Naive thymus-derived CD4-positive, alpha-beta T cell (primary cell): ENCODE data around the gene ATXN1L. TPM values are rescaled to one million over a fixed set of nuclear protein-coding genes. Genes with fewer than 3 reads are reported as not detected.

Experiments used
- ATAC-seq: fragments of 150-1000 bp; cut with Tn5 transposase; 2 replicates; pipeline ENCODE4 v1.10.0; 2021; ENCODE audit warnings: mild to moderate bottlenecking, moderate library complexity
- CTCF ChIA-PET: fragments of 350-600 bp; sonication (Branson Sonifier 250); formaldehyde crosslinking; loops from one replicate; lab custom pipeline; 2021; ENCODE audit warnings: antibody characterized with exemption; lab: Charles Lee
- POLR2A ChIA-PET: fragments of 350-600 bp; sonication (Branson Sonifier 250); formaldehyde crosslinking; loops from one replicate; lab custom pipeline; 2021; ENCODE audit warnings: antibody characterized with exemption, inconsistent platforms; lab: Charles Lee
- DNase-seq, 9 donors: peaks; one replicate each; pipeline versions ENCODE4 v3.0.0 to v3.0.0-alpha.2; 2020 to 2022; ENCODE audit warnings: mixed read lengths in 1 of 9
- H3K27ac ChIP-seq: one replicate; pipeline ENCODE4 v1.7.0; 2013; ENCODE audit warnings: mild to moderate bottlenecking, low read depth, low read length, moderate library complexity
- H3K27me3 ChIP-seq, 2 donors: one replicate each; pipeline ENCODE4 v1.7.0; 2013; ENCODE audit warnings: low read length in 2 of 2, mild to moderate bottlenecking in 2 of 2, moderate library complexity in 2 of 2; ENCODE audit not compliant: control insufficient read depth in 2 of 2, insufficient read depth in 2 of 2
- H3K36me3 ChIP-seq, 3 experiments: 1 replicate in 2 of 3; 2 replicates in 1 of 3; pipeline ENCODE4 v1.7.0; 2013; ENCODE audit warnings: low read length in 3 of 3, mild to moderate bottlenecking in 3 of 3, moderate library complexity in 1 of 3; ENCODE audit not compliant: insufficient read depth in 3 of 3, control insufficient read depth in 2 of 3
- H3K4me1 ChIP-seq, 2 donors: one replicate each; pipeline ENCODE4 v1.7.0; 2013; ENCODE audit warnings: low read length in 2 of 2, mild to moderate bottlenecking in 2 of 2, moderate library complexity in 1 of 2; ENCODE audit not compliant: control insufficient read depth in 2 of 2, insufficient read depth in 2 of 2
- H3K4me3 ChIP-seq: 2 replicates; pipeline ENCODE4 v1.7.0; 2013; ENCODE audit warnings: mild to moderate bottlenecking, low read length
- H3K9me3 ChIP-seq, 3 experiments: 1 replicate in 2 of 3; 2 replicates in 1 of 3; pipeline ENCODE4 v1.7.0; 2013; ENCODE audit warnings: low read length in 3 of 3; ENCODE audit not compliant: control insufficient read depth in 2 of 3
- H3K27ac Mint-ChIP-seq, 9 donors: one replicate each; pipeline ENCODE4 v1.8.0; 2020 to 2022; ENCODE audit warnings: mixed read lengths in 9 of 9, mild to moderate bottlenecking in 8 of 9, moderate library complexity in 5 of 9, inconsistent platforms in 2 of 9
- H3K27me3 Mint-ChIP-seq, 5 donors: one replicate each; pipeline ENCODE4 v1.8.0; 2021 to 2022; ENCODE audit warnings: mixed read lengths in 5 of 5, mild to moderate bottlenecking in 1 of 5
- H3K36me3 Mint-ChIP-seq, 5 donors: one replicate each; pipeline ENCODE4 v1.8.0; 2020 to 2022; ENCODE audit warnings: mixed read lengths in 5 of 5, mild to moderate bottlenecking in 3 of 5, inconsistent platforms in 1 of 5
- H3K4me1 Mint-ChIP-seq, 7 donors: one replicate each; pipeline ENCODE4 v1.8.0; 2020 to 2022; ENCODE audit warnings: mixed read lengths in 7 of 7, mild to moderate bottlenecking in 3 of 7, inconsistent platforms in 1 of 7
- H3K4me3 Mint-ChIP-seq, 10 donors: one replicate each; pipeline ENCODE4 v1.8.0; 2020 to 2022; ENCODE audit warnings: mild to moderate bottlenecking in 10 of 10, mixed read lengths in 10 of 10, moderate library complexity in 6 of 10, inconsistent platforms in 2 of 10
- H3K9me3 Mint-ChIP-seq, 11 donors: one replicate each; pipeline ENCODE4 v1.8.0; 2020 to 2022; ENCODE audit warnings: mixed read lengths in 11 of 11, mild to moderate bottlenecking in 4 of 11, inconsistent platforms in 1 of 11, moderate library complexity in 1 of 11
- intact Hi-C, 2 donors: fragments of 100-400 bp; cut with micrococcal nuclease; formaldehyde crosslinking; loops; one replicate each; pipeline ENCODE4 v1.15.1; 2023
- polyA plus RNA-seq, 2 donors: library from polyadenylated mRNA; unstranded; fragments of 300-500 nt; fragmentation: Illumina TruSeq; gene quantifications; one replicate each; pipeline ENCODE4 v1.2.3, GENCODE V29; 2021
- total RNA-seq, 6 experiments: library from RNA in 5 of 6; stranded (reverse) in 5 of 6; gene quantifications; 1 replicate in 5 of 6; 2 replicates in 1 of 6; pipeline ENCODE4 v1.2.3 and lab custom pipeline; 2021 to 2026

ATXN1L gene
- total and polyA plus RNA-seq, 7 experiments from 2014 or later: 8.9 to 52.9 (median 28.3) TPM

DNA sequence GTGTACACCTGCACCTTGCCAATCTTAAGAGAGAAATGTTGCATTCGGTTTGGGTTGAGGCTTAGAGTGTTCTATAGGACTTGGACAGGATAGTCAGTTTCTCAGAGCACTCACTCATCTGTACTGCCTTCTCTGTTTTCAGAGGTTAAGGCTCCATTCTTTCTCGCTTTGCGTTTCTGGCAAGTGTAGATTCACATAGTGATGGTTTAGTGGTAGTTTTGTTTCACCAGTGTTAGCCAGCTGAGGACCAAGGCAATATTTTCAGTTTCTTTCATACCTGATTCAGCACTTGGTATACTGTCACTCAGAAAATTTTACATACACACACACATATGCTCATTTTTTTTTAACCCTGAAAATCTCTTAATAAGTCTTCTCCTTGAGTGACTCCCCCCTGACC, 1.3 kb downstream of the ATXN1L start:
- Histone ChIP-seq H3K27me3 (no peaks in the 10 kb centered on the region), H3K27ac (peak overlapping the region; percentile 92), H3K4me3 (peak overlapping the region; percentile 97), H3K36me3 (peaks cover 6 to 47% (median 8%) of the 10 kb centered on the region in 3 experiments), H3K9me3 (no peaks in the 10 kb centered on the region), H3K4me1 (peaks cover 10 to 16% of the 10 kb centered on the region in 2 donors)
- H3K27me3 Mint-ChIP-seq: no peaks in the 10 kb centered on the region
- H3K27ac Mint-ChIP-seq: peak overlapping the region; percentile 59 to 98 (median 90)
- DNase-seq (no peak), ATAC-seq (no peak)
- peaks cover 11 to 28% (median 19%) of the 10 kb centered on the region in 5 donors for H3K36me3 Mint-ChIP-seq
- H3K4me1 Mint-ChIP-seq: peaks cover 23 to 61% (median 43%) of the 10 kb centered on the region in 7 donors
- H3K4me3 Mint-ChIP-seq: peak overlapping the region; percentile 88 to 96 (median 94)
- CTCF ChIA-PET: interaction anchor here (0.8 to 1.1 kb wide), 3 partner anchors 32 to 53 kb away, joined by 3 to 8 read pairs (median 5); partner anchors contain the start of gene ZNF821
- peaks cover 0 to 3% (median 0%) of the 10 kb centered on the region in 11 donors for H3K9me3 Mint-ChIP-seq
- intact Hi-C loops: loop anchor here in 1 of 2 donors (2.0 kb wide), 1 partner anchor 26 kb away; no protein-coding TSS in a partner anchor
- POLR2A ChIA-PET: interaction anchor here (0.7 to 2.5 kb wide), 6 partner anchors 21 to 59 kb away, joined by 3 to 27 read pairs (median 8); partner anchors contain the start of genes AP1G1 and ZNF821

DNA sequence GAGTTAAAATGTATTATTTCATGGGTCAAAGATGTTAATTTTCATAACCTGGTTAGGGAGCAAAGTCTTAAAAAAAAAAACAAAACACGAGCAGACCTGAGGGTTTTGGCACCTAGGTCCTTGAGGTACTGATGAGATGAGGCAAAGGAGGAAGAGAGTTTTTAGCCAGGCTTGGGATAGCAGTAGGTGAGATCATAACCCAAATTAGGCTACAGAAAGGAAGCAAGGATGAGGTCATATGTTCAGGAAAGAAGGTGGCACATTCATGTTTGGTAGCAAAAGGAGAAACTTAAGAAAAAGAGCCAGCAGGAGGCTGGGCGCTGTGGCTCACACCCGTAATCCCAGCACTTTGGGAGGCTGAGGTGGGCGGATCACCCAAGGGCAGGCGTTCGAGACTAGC, 2.8 kb downstream of the ATXN1L start:
- intact Hi-C loops: no loop called here
- ATAC-seq: no peak
- Histone ChIP-seq H3K4me3 (no peak overlapping the region), H3K27ac (no peak overlapping the region), H3K9me3 (no peaks in the 10 kb centered on the region), H3K27me3 (no peaks in the 10 kb centered on the region), H3K4me1 (peaks cover 17 to 25% of the 10 kb centered on the region in 2 donors), H3K36me3 (peaks cover 6 to 54% (median 12%) of the 10 kb centered on the region in 3 experiments)
- Mint-ChIP-seq H3K36me3 (peaks cover 11 to 28% (median 19%) of the 10 kb centered on the region in 5 donors), H3K4me1 (peaks cover 28 to 70% (median 53%) of the 10 kb centered on the region in 7 donors), H3K27me3 (no peaks in the 10 kb centered on the region), H3K27ac (peak overlapping the region in 3 of 9 donors; percentile 15 to 84 (median 75)), H3K9me3 (peaks cover 0 to 3% (median 0%) of the 10 kb centered on the region in 11 donors), H3K4me3 (peak overlapping the region in 2 of 10 donors; percentile 5 to 34)
- ChIA-PET CTCF (no interaction called here), POLR2A (interaction anchor here (0.6 to 2.5 kb wide), 2 partner anchors 24 to 44 kb away, joined by 3 to 9 read pairs; no protein-coding TSS in a partner anchor)
- no peak for DNase-seq

- Mint-ChIP-seq H3K9me3 (peaks cover 0 to 3% (median 0%) of the 10 kb centered on the region in 11 donors), H3K4me3 (no peak overlapping the region), H3K36me3 (peaks cover 11 to 38% (median 20%) of the 10 kb centered on the region in 5 donors), H3K27me3 (no peaks in the 10 kb centered on the region), H3K27ac (peak overlapping the region in 2 of 9 donors; percentile 37 to 41), H3K4me1 (peaks cover 35 to 91% (median 78%) of the 10 kb centered on the region in 7 donors)
- intact Hi-C loops: no loop called here
- Histone ChIP-seq H3K4me1 (peaks cover 26 to 34% of the 10 kb centered on the region in 2 donors), H3K27ac (no peak overlapping the region), H3K4me3 (no peak overlapping the region), H3K9me3 (no peaks in the 10 kb centered on the region), H3K36me3 (peaks cover 6 to 55% (median 12%) of the 10 kb centered on the region in 3 experiments), H3K27me3 (no peaks in the 10 kb centered on the region)
- ChIA-PET POLR2A (interaction anchor here (0.9 to 2.7 kb wide), 3 partner anchors 10 to 42 kb away, joined by 3 to 17 read pairs (median 4); partner anchors contain the start of gene ZNF821), CTCF (interaction anchor here (1.9 kb wide), 1 partner anchor 30 kb away, joined by 6 read pairs; no protein-coding TSS in a partner anchor)
- no peak for DNase-seq
- ATAC-seq: no peak
Measured at GRCh38 chr16:71851746-71852145, 6.0 kb downstream of the ATXN1L start.

GRCh38 chr16:71852158-71852557, 6.4 kb downstream of the ATXN1L start:
- Mint-ChIP-seq H3K4me1 (peaks cover 31 to 91% (median 78%) of the 10 kb centered on the region in 7 donors), H3K9me3 (peaks cover 0 to 3% (median 0%) of the 10 kb centered on the region in 11 donors), H3K27ac (peak overlapping the region in 3 of 9 donors; percentile 25 to 59 (median 37)), H3K36me3 (peaks cover 11 to 38% (median 20%) of the 10 kb centered on the region in 5 donors), H3K4me3 (peak overlapping the region in 1 of 10 donors; percentile 25), H3K27me3 (no peaks in the 10 kb centered on the region)
- H3K4me3 ChIP-seq: no peak overlapping the region
- ATAC-seq (no peak), DNase-seq (no peak)
- no peaks in the 10 kb centered on the region for H3K27me3 ChIP-seq
- no peaks in the 10 kb centered on the region for H3K9me3 ChIP-seq
- peaks cover 22 to 34% of the 10 kb centered on the region in 2 donors for H3K4me1 ChIP-seq
- intact Hi-C loops: no loop called here
- POLR2A ChIA-PET: interaction anchor here (0.9 to 2.7 kb wide), 4 partner anchors 9 to 41 kb away, joined by 3 to 17 read pairs (median 4); partner anchors contain the start of gene ZNF821
- peaks cover 6 to 55% (median 12%) of the 10 kb centered on the region in 3 experiments for H3K36me3 ChIP-seq
- CTCF ChIA-PET: interaction anchor here (1.9 kb wide), 1 partner anchor 29 kb away, joined by 6 read pairs; no protein-coding TSS in a partner anchor
- no peak overlapping the region for H3K27ac ChIP-seq

DNA sequence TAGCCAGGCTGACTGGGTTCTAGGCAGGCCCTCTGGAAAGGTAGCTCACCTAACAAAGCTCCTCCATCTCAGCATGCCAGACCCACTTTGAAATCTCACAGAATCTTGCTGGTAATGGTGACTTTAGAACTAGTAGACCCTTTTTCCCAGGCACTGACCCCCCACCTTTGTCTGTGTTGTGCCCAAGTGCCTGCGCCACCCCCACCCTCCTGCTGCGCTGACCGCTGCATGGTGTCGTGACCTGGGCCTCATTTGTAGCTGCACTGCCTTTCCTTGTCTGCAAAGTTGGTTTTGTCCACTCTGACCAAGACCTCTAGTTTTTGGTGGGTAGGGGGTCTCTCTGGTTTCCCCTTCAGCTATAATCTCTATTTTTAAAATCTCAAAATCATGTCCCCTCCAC, 6.8 kb downstream of the ATXN1L start:
- H3K27ac Mint-ChIP-seq: peak overlapping the region in 4 of 9 donors; percentile 25 to 82 (median 39)
- H3K9me3 Mint-ChIP-seq: peaks cover 0 to 3% (median 0%) of the 10 kb centered on the region in 11 donors
- peak overlapping the region in 1 of 10 donors; percentile 25 for H3K4me3 Mint-ChIP-seq
- Histone ChIP-seq H3K27me3 (no peaks in the 10 kb centered on the region), H3K36me3 (peaks cover 6 to 55% (median 12%) of the 10 kb centered on the region in 3 experiments), H3K4me1 (peaks cover 20 to 36% of the 10 kb centered on the region in 2 donors), H3K4me3 (no peak overlapping the region), H3K9me3 (no peaks in the 10 kb centered on the region), H3K27ac (no peak overlapping the region)
- peaks cover 28 to 89% (median 77%) of the 10 kb centered on the region in 7 donors for H3K4me1 Mint-ChIP-seq
- ATAC-seq (no peak), DNase-seq (no peak)
- no peaks in the 10 kb centered on the region for H3K27me3 Mint-ChIP-seq
- ChIA-PET CTCF (interaction anchor here (1.9 kb wide), 1 partner anchor 29 kb away, joined by 6 read pairs; no protein-coding TSS in a partner anchor), POLR2A (interaction anchor here (0.6 to 1.4 kb wide), 5 partner anchors 9 to 41 kb away, joined by 3 to 5 read pairs (median 3); no protein-coding TSS in a partner anchor)
- intact Hi-C loops: no loop called here
- peaks cover 11 to 38% (median 21%) of the 10 kb centered on the region in 5 donors for H3K36me3 Mint-ChIP-seq

GRCh38 chr16:71853413-71853812, 7.6 kb downstream of the ATXN1L start:
- intact Hi-C loops: no loop called here
- Mint-ChIP-seq H3K9me3 (peaks cover 0 to 2% (median 0%) of the 10 kb centered on the region in 11 donors), H3K27ac (peak overlapping the region in 5 of 9 donors; percentile 39 to 71 (median 67)), H3K27me3 (no peaks in the 10 kb centered on the region), H3K36me3 (peaks cover 11 to 32% (median 17%) of the 10 kb centered on the region in 5 donors), H3K4me3 (peak overlapping the region in 1 of 10 donors; percentile 45), H3K4me1 (peaks cover 26 to 81% (median 69%) of the 10 kb centered on the region in 7 donors)
- no peaks in the 10 kb centered on the region for H3K9me3 ChIP-seq
- H3K4me3 ChIP-seq: no peak overlapping the region
- H3K36me3 ChIP-seq: peaks cover 5 to 50% (median 6%) of the 10 kb centered on the region in 3 experiments
- no peaks in the 10 kb centered on the region for H3K27me3 ChIP-seq
- no peak for ATAC-seq
- no peak overlapping the region for H3K27ac ChIP-seq
- no peak for DNase-seq
- ChIA-PET POLR2A (interaction anchor here (0.6 to 1.2 kb wide), 4 partner anchors 20 to 42 kb away, joined by 3 to 5 read pairs (median 3); no protein-coding TSS in a partner anchor), CTCF (interaction anchor here (1.9 kb wide), 1 partner anchor 28 kb away, joined by 6 read pairs; no protein-coding TSS in a partner anchor)
- peaks cover 16 to 36% of the 10 kb centered on the region in 2 donors for H3K4me1 ChIP-seq
